Sigmoid colon (tissue), 7 donors: Measurements from ENCODE around the gene SH2D5. TPM values are rescaled to one million over a fixed set of nuclear protein-coding genes. Genes with fewer than 3 reads are reported as not detected.

Experiments used
- DNase-seq: peaks from one replicate; pipeline ENCODE4 v3.0.0-alpha.2; 2019
- H3K27ac ChIP-seq, 4 donors: fragments of 200-600 bp; sonication (generic); one replicate each; pipeline ENCODE4 v1.5.1; 2016 to 2019; ENCODE audit warnings: mild to moderate bottlenecking in 1 of 4
- H3K27me3 ChIP-seq, 3 donors: fragments of 200-600 bp; sonication (generic); one replicate each; pipeline ENCODE4 v1.5.1; 2019; ENCODE audit warnings: mild to moderate bottlenecking in 1 of 3
- H3K36me3 ChIP-seq, 4 donors: fragments of 200-600 bp; sonication (generic); one replicate each; pipeline ENCODE4 v1.5.1; 2016 to 2019
- H3K4me1 ChIP-seq, 4 donors: fragments of 200-600 bp; sonication (generic); one replicate each; pipeline ENCODE4 v1.5.1; 2017 to 2019
- H3K4me3 ChIP-seq, 4 donors: fragments of 200-600 bp; sonication (generic); one replicate each; pipeline ENCODE4 v1.5.1; 2017 to 2019; ENCODE audit warnings: mild to moderate bottlenecking in 2 of 4, moderate library complexity in 1 of 4
- H3K9me3 ChIP-seq, 4 donors: fragments of 200-600 bp in 3 of 4; sonication (generic) in 3 of 4; one replicate each; pipeline versions ENCODE4 v1.5.1 to v1.6.1; 2013 to 2019
- CTCF ChIP-seq, 4 experiments: fragments of 450-650 bp in 3 of 4; fragments of 200-600 bp in 1 of 4; IDR thresholded peaks; one replicate each; pipeline ENCODE4 v1.5.1; 2016 to 2019; ENCODE audit warnings: antibody characterized with exemption in 4 of 4, mild to moderate bottlenecking in 3 of 4, moderate library complexity in 2 of 4
- EP300 ChIP-seq, 4 donors: sonication (generic); formaldehyde crosslinking; IDR thresholded peaks; one replicate each; pipeline ENCODE4 v1.6.1; 2017; ENCODE audit warnings: antibody characterized with exemption in 4 of 4
- POLR2A ChIP-seq, 2 donors: fragments of 450-650 bp; IDR thresholded peaks; one replicate each; pipeline ENCODE4 v1.6.1; 2016; ENCODE audit warnings: antibody characterized with exemption in 2 of 2, mild to moderate bottlenecking in 2 of 2, moderate library complexity in 2 of 2
- POLR2AphosphoS5 ChIP-seq, 4 donors: sonication (generic); formaldehyde crosslinking; IDR thresholded peaks; one replicate each; pipeline ENCODE4 v1.6.1; 2017; ENCODE audit warnings: antibody characterized with exemption in 4 of 4
- WGBS, 2 donors: extraction: QIAGEN DNeasy Blood & Tissue Kit; methylation state at CpG; one replicate each; pipeline ENCODE4 v1.1.7; 2013; 5-methylcytosine and 5-hydroxymethylcytosine counted together
- intact Hi-C: fragments of 100-400 bp; cut with DNase I; formaldehyde crosslinking; loops from one replicate; pipeline ENCODE4 v1.15.1; 2023
- polyA plus RNA-seq, 3 donors: library from polyadenylated mRNA; stranded (reverse); fragments of 200-250 nt; gene quantifications; one replicate each; pipeline ENCODE4 v1.2.3, GENCODE V29; 2013
- total RNA-seq, 4 donors: library from RNA; depleted of rRNA; stranded (reverse); fragments of >200 nt; gene quantifications; one replicate each; pipeline ENCODE4 v1.1.0, GENCODE V29; 2016
- donor health status: healthy with polysubstance abuse.
- donor health status: Bipolar disorder and iron deficiency.
- donor health status: healthy.

The SH2D5 gene
- total and polyA plus RNA-seq, 7 donors, result under 0.01 to 0.55 (median 0.14) TPM; not detected in 2

- TF ChIP-seq CTCF (IDR thresholded peaks at IDR 0.05), result no peak
- no peak for TF ChIP-seq POLR2A (IDR thresholded peaks at IDR 0.05)
- no peak for TF ChIP-seq EP300 (IDR thresholded peaks at IDR 0.05)
- no peak for TF ChIP-seq POLR2AphosphoS5 (IDR thresholded peaks at IDR 0.05)
- Histone ChIP-seq H3K4me1 (no peaks in the 10 kb centered on the region), H3K27me3 (no peaks in the 10 kb centered on the region), H3K36me3 (no peaks in the 10 kb centered on the region), H3K27ac (no peak overlapping the region), H3K4me3 (no peak overlapping the region), H3K9me3 (no peaks in the 10 kb centered on the region)
- 92 to 94% methylated on average over 5 of the region's 5 CpGs for WGBS, 2 donors
- intact Hi-C loops, result no loop called here
- no peak for DNase-seq
These were observed 61.6 kb downstream of the SH2D5 start for GRCh38 chr1:20670936-20671335.

Other genes starting within 250 kb of the SH2D5 start
- gene CAMK2N1, start 246.5 kb downstream of the SH2D5 start, total RNA-seq, result 10 to 100 TPM; 18.3 to 31.9 (median 28.0) TPM
- gene CAMK2N1, start 246.5 kb downstream of the SH2D5 start, polyA plus RNA-seq, result 100 to 1,000 TPM in 2 of 3 donors, 10 to 100 TPM in 1; 43.9 to 247 (median 231) TPM
- 10 to 100 TPM; 26.8 to 34.1 (median 32.6) TPM for gene MUL1, start 224.6 kb downstream of the SH2D5 start, total RNA-seq
- gene MUL1, start 224.6 kb downstream of the SH2D5 start, polyA plus RNA-seq, result 10 to 100 TPM in 1 of 3 donors, 1 to 10 TPM in 2; 4.8 to 30.3 (median 9.2) TPM
- 1 to 10 TPM in 3 of 4 donors, under 1 TPM in 1; 0.81 to 1.7 (median 1.5) TPM for gene FAM43B, start 180.1 kb downstream of the SH2D5 start, total RNA-seq
- under 1 TPM in 2 of 3 donors, not detected in 1; 0.23 to 0.29 TPM for gene FAM43B, start 180.1 kb downstream of the SH2D5 start, polyA plus RNA-seq
- 1 to 10 TPM; 1.3 to 4.3 (median 2.5) TPM for gene CDA, start 143.6 kb downstream of the SH2D5 start, total RNA-seq
- 100 to 1,000 TPM in 1 of 3 donors, 10 to 100 TPM in 2; 61.6 to 272 (median 82.9) TPM for gene CDA, start 143.6 kb downstream of the SH2D5 start, polyA plus RNA-seq
- 100 to 1,000 TPM; 137 to 179 (median 161) TPM for gene PINK1, start 99.2 kb downstream of the SH2D5 start, total RNA-seq
- gene PINK1, start 99.2 kb downstream of the SH2D5 start, polyA plus RNA-seq, result 100 to 1,000 TPM in 2 of 3 donors, 10 to 100 TPM in 1; 60.1 to 149 (median 144) TPM
- 10 to 100 TPM; 87.8 to 98.9 (median 91.1) TPM for gene DDOST, start 71.3 kb downstream of the SH2D5 start, total RNA-seq
- gene DDOST, start 71.3 kb downstream of the SH2D5 start, polyA plus RNA-seq, result 100 to 1,000 TPM in 1 of 3 donors, 10 to 100 TPM in 2; 61.3 to 243 (median 77.0) TPM
- 1 to 10 TPM in 3 of 4 donors, under 1 TPM in 1; 0.54 to 2.2 (median 1.5) TPM for gene KIF17, start 14.7 kb downstream of the SH2D5 start, total RNA-seq
- gene KIF17, start 14.7 kb downstream of the SH2D5 start, polyA plus RNA-seq, result 1 to 10 TPM in 2 of 3 donors, under 1 TPM in 1; 0.69 to 2.4 (median 1.3) TPM
- gene HP1BP3, start 54.6 kb upstream of the SH2D5 start, total RNA-seq, result 100 to 1,000 TPM; 158 to 269 (median 200) TPM
- 100 to 1,000 TPM in 1 of 3 donors, 10 to 100 TPM in 2; 54.6 to 117 (median 91.3) TPM for gene HP1BP3, start 54.6 kb upstream of the SH2D5 start, polyA plus RNA-seq